ENCODE results near the gene FCSK.
A peak's percentile ranks its signal among the peaks of the same experiment; 100 is the strongest.

The FCSK gene

GRCh38 chr16:70419384-70420327 lies 34.7 kb upstream of the FCSK start:
- H3K9me3 ChIP-seq (ENCODE audit: insufficient read depth, low read depth, low read length), result no peaks in the 10 kb centered on the region
- peaks cover 23% of the 10 kb centered on the region for H3K4me1 ChIP-seq (ENCODE audit: insufficient read depth, low read length)
- no peaks in the 10 kb centered on the region for H3K36me3 ChIP-seq (ENCODE audit: insufficient read depth, low read depth, low read length)
- no peak overlapping the region for H3K9ac ChIP-seq (ENCODE audit: low read depth, low read length)
- H3K27me3 ChIP-seq (ENCODE audit: insufficient read depth, low read length), result no peaks in the 10 kb centered on the region
- H3K27ac ChIP-seq (ENCODE audit: low read length), result no peak overlapping the region
- no peak overlapping the region for H3K4me3 ChIP-seq (ENCODE audit: low read length)

DNA sequence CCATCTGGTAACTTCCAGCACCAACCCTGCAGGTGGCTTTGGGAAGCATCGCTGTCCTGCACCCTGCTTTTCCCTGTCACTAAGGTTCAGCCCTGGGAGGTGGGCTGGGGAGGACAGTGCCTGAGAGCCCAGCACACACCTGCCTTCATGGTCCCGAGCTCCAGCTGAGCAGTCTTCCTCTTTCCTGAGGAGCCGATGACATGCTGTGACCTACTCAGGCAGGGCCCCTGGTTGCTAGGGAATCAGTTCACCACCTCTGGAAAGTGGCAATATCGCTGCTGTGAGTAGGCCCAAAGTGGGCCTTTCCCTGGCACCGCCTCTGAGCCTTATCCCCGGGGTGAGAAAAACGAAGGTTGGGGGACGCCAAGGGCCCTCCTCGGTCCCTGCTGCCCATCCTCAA lies 33.4 kb upstream of the FCSK start:
- Histone ChIP-seq H3K4me3 (ENCODE audit: low read length) (no peak overlapping the region), H3K9ac (ENCODE audit: low read depth, low read length) (no peak overlapping the region; the same call in 1 of the 2 replicates), H3K36me3 (ENCODE audit: insufficient read depth, low read depth, low read length) (no peaks in the 10 kb centered on the region), H3K4me1 (ENCODE audit: insufficient read depth, low read length) (peaks cover 23% of the 10 kb centered on the region), H3K27me3 (ENCODE audit: insufficient read depth, low read length) (no peaks in the 10 kb centered on the region), H3K9me3 (ENCODE audit: insufficient read depth, low read depth, low read length) (no peaks in the 10 kb centered on the region), H3K27ac (ENCODE audit: low read length) (no peak overlapping the region)

DNA sequence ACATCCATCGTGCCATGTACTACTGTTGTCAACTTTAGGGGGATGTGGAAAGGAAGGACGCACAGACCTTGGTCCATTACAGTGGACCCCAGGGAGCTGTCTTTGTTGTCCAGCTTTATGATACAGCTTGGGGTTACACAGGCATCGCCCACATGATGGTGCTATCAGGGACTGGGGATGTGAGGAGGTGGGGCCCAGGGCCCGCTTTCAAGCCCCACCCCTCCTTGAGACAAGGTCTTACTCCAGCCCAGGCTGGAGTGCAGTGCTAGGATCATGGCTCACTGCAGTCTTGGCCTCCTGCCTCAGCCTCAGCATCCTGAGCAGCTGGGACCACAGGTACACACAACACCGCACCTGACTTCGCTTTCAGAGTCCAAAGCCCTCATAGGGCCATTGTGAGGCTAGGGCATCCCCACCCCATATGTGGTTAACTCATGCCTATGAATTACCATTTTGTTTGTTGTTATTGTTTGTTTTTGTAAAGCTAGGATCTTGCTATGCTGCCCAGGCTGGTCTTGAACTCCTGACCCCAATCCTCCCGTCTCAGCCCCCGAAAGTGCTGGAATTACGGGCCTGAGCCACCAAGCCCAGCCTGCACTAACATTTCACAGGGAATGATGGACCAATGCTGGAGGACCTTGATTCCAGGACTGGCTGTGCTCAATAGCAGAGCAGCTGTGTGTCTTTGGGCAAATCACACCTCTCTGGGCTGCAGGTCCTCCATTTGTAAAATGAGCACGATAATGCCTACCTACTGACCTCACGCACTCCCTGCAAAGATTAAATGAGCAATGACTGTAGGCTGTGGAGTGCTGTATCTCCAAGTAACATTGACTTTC lies 32.7 kb upstream of the FCSK start:
- H3K36me3 ChIP-seq (ENCODE audit: insufficient read depth, low read depth, low read length), result no peaks in the 10 kb centered on the region
- peaks cover 21% of the 10 kb centered on the region for H3K4me1 ChIP-seq (ENCODE audit: insufficient read depth, low read length)
- no peaks in the 10 kb centered on the region for H3K9me3 ChIP-seq (ENCODE audit: insufficient read depth, low read depth, low read length)
- H3K4me3 ChIP-seq (ENCODE audit: low read length), result no peak overlapping the region
- no peak overlapping the region for H3K27ac ChIP-seq (ENCODE audit: low read length)
- H3K27me3 ChIP-seq (ENCODE audit: insufficient read depth, low read length), result no peaks in the 10 kb centered on the region
- H3K9ac ChIP-seq (ENCODE audit: low read depth, low read length), result no peak overlapping the region; the same call in 1 of the 2 replicates

GRCh38 chr16:70422543-70422942 lies 31.9 kb upstream of the FCSK start:
- no peak overlapping the region for H3K27ac ChIP-seq (ENCODE audit: low read length)
- H3K27me3 ChIP-seq (ENCODE audit: insufficient read depth, low read length), result no peaks in the 10 kb centered on the region
- no peaks in the 10 kb centered on the region for H3K36me3 ChIP-seq (ENCODE audit: insufficient read depth, low read depth, low read length)
- no peak overlapping the region for H3K4me3 ChIP-seq (ENCODE audit: low read length)
- no peak overlapping the region for H3K9ac ChIP-seq (ENCODE audit: low read depth, low read length)
- H3K4me1 ChIP-seq (ENCODE audit: insufficient read depth, low read length), result peaks cover 22% of the 10 kb centered on the region
- no peaks in the 10 kb centered on the region for H3K9me3 ChIP-seq (ENCODE audit: insufficient read depth, low read depth, low read length)

DNA sequence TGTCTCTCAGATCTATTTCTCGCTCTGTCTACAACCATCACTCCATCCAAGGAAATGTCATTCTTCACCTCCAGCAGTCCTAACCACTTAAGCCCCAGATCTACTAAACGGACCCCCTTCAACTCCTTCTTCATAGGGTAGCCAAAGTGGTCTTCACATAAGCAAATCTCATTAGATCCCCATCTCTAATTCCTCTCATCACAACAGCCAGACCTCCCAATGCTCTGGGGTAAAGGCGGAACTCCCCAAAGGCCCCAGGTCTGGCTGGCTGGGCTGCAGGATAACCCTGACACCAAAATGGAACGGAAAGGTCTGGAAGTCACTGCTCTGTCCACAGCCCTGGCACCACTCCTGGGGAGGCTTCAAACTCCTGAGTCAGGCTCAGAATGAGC lies 26.6 kb upstream of the FCSK start:
- Histone ChIP-seq H3K27ac (ENCODE audit: low read length) (peak overlapping the region; percentile 81), H3K9ac (ENCODE audit: low read depth, low read length) (peak overlapping the region; percentile 63; the same call in 1 of the 2 replicates), H3K9me3 (ENCODE audit: insufficient read depth, low read depth, low read length) (no peaks in the 10 kb centered on the region), H3K27me3 (ENCODE audit: insufficient read depth, low read length) (no peaks in the 10 kb centered on the region), H3K4me3 (ENCODE audit: low read length) (peak overlapping the region; percentile 6; the same call in 1 of the 2 replicates), H3K36me3 (ENCODE audit: insufficient read depth, low read depth, low read length) (no peaks in the 10 kb centered on the region), H3K4me1 (ENCODE audit: insufficient read depth, low read length) (peaks cover 37% of the 10 kb centered on the region)

GRCh38 chr16:70428178-70428998 lies 26.0 kb upstream of the FCSK start:
- Histone ChIP-seq H3K36me3 (ENCODE audit: insufficient read depth, low read depth, low read length) (no peaks in the 10 kb centered on the region), H3K9ac (ENCODE audit: low read depth, low read length) (peak overlapping the region; percentile 63; the same call in 1 of the 2 replicates), H3K27ac (ENCODE audit: low read length) (peak overlapping the region; percentile 81), H3K4me1 (ENCODE audit: insufficient read depth, low read length) (peaks cover 39% of the 10 kb centered on the region), H3K4me3 (ENCODE audit: low read length) (peak overlapping the region; percentile 6; the same call in 1 of the 2 replicates), H3K27me3 (ENCODE audit: insufficient read depth, low read length) (no peaks in the 10 kb centered on the region), H3K9me3 (ENCODE audit: insufficient read depth, low read depth, low read length) (no peaks in the 10 kb centered on the region)

GRCh38 chr16:70429888-70430666 lies 24.3 kb upstream of the FCSK start:
- peak overlapping the region; percentile 60 for H3K9ac ChIP-seq (ENCODE audit: low read depth, low read length)
- H3K4me1 ChIP-seq (ENCODE audit: insufficient read depth, low read length), result peaks cover 44% of the 10 kb centered on the region
- H3K36me3 ChIP-seq (ENCODE audit: insufficient read depth, low read depth, low read length), result peaks cover 8% of the 10 kb centered on the region; the same call in 1 of the 2 replicates
- H3K9me3 ChIP-seq (ENCODE audit: insufficient read depth, low read depth, low read length), result no peaks in the 10 kb centered on the region
- peak overlapping the region; percentile 28 for H3K27ac ChIP-seq (ENCODE audit: low read length)
- H3K27me3 ChIP-seq (ENCODE audit: insufficient read depth, low read length), result no peaks in the 10 kb centered on the region
- peak overlapping the region; percentile 2; the same call in 1 of the 2 replicates for H3K4me3 ChIP-seq (ENCODE audit: low read length)

DNA sequence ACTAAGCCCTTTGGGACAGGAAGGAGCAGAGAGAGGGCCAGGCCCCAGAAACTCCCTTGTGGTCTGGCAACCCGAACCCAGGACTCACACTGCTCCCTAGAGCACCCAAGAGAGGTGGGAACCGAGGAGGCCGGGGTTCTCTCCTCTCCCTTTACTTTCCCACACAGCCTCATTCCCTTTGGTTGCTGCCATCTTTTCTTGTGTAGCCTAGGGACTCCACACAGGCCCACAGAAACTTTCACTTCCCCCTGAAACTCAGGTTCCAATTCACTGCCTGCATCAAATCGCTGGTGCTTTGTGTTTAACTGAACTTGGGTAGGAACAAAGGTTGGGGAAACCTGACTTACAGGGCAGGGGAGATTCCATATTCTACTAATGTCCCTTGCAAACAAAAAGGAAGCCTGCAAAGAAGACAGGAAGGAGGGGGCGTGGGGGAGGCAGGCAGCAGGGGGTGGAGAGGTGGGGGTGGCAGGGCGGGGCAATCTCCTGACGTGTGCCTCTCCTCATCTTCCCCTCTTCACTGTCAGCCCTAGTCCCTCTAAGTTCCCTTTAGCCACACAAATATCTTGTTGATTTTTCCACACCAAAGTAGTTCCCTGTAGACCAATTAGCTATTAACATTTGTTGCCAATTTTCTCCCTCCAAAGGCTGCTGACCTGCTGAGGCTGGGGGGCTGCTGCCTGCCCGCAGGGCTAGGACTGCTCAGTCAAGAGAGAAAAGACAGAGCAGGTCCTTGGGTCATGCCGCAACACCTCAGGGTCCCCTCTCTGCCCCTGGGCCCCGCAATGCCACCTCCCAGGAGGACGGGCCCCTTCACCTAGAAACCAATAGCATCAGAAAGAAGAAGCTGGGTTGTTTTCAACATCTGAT lies 23.5 kb upstream of the FCSK start:
- peak overlapping the region; percentile 73 for H3K27ac ChIP-seq (ENCODE audit: low read length)
- peak overlapping the region; percentile 64 for H3K9ac ChIP-seq (ENCODE audit: low read depth, low read length)
- H3K4me1 ChIP-seq (ENCODE audit: insufficient read depth, low read length), result peaks cover 44% of the 10 kb centered on the region

DNA sequence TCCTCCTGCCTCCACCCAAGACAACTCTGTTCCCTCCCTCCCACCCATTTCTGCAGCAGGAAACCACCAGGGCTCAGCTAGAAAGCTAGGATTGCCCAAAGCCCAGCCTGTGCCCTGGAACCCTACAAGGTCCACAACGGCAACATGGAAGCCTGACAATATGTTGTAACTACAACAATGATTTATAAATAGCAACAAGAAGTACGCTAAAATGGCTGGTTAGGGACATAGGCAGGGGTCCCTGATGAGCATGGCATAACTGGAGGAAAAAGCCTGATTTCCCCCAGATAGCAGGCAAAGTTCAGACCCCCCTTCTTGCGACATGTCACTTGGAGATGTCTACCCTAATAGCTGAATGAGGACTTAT lies 22.1 kb upstream of the FCSK start:
- Histone ChIP-seq H3K27me3 (ENCODE audit: insufficient read depth, low read length) (no peaks in the 10 kb centered on the region), H3K36me3 (ENCODE audit: insufficient read depth, low read depth, low read length) (peaks cover 9% of the 10 kb centered on the region; the same call in 1 of the 2 replicates), H3K9ac (ENCODE audit: low read depth, low read length) (no peak overlapping the region), H3K27ac (ENCODE audit: low read length) (no peak overlapping the region), H3K4me3 (ENCODE audit: low read length) (no peak overlapping the region), H3K9me3 (ENCODE audit: insufficient read depth, low read depth, low read length) (no peaks in the 10 kb centered on the region), H3K4me1 (ENCODE audit: insufficient read depth, low read length) (peaks cover 54% of the 10 kb centered on the region)

More for the DNA sequence above, 23.5 kb upstream of the FCSK start:
- H3K4me3 ChIP-seq (ENCODE audit: low read length), result peak overlapping the region; percentile 2; the same call in 1 of the 2 replicates
- no peaks in the 10 kb centered on the region for H3K9me3 ChIP-seq (ENCODE audit: insufficient read depth, low read depth, low read length)
- no peaks in the 10 kb centered on the region for H3K27me3 ChIP-seq (ENCODE audit: insufficient read depth, low read length)
- H3K36me3 ChIP-seq (ENCODE audit: insufficient read depth, low read depth, low read length), result peaks cover 9% of the 10 kb centered on the region; the same call in 1 of the 2 replicates

All from iPS-20b (cell line).